GM12865 (cell line): ENCODE data around the gene LRP1.
A peak's percentile ranks its signal among the peaks of the same experiment; 100 is the strongest.

Source experiments
- DNase-seq: peaks from one replicate; pipeline ENCODE4 v3.0.0; 2010; ENCODE audit warnings: low read depth
- H3K4me3 ChIP-seq: 2 replicates; pipeline ENCODE4 v1.5.1; 2011; ENCODE audit warnings: mild to moderate bottlenecking, low read depth, low read length, control low read depth
- TF ChIP-seq, protein P1 (sequence below): IDR thresholded peaks from 2 replicates; pipeline ENCODE4 v1.5.1; 2011; ENCODE audit warnings: low read length, control low read depth, low read depth, inconsistent platforms; ENCODE audit not compliant: insufficient read depth; ENCODE audit errors: missing control alignments

LRP1 gene

DNA sequence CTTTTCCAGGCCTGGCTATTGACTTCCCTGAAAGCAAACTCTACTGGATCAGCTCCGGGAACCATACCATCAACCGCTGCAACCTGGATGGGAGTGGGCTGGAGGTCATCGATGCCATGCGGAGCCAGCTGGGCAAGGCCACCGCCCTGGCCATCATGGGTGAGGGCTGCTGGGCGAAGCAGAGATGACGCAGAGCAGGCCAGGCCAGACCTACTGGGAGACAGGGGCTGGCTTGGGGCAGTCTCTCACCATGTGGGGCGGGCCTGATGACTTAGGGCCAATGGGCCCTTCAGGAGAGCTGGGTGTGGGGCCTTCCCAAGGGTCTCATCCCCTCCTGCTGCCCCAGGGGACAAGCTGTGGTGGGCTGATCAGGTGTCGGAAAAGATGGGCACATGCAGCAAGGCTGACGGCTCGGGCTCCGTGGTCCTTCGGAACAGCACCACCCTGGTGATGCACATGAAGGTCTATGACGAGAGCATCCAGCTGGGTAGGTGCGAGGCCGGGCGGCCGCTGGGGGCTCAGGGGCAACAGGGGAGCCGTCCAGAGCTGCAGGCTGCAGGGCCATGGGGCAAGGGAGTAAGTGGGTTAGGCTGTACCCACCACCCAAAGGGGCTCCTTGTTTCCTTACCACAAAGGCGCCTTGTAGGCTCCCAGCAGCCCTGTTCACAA is 52.2 kb downstream of the LRP1 start:
- DNase-seq: no peak
- TF ChIP-seq, protein P1, sequence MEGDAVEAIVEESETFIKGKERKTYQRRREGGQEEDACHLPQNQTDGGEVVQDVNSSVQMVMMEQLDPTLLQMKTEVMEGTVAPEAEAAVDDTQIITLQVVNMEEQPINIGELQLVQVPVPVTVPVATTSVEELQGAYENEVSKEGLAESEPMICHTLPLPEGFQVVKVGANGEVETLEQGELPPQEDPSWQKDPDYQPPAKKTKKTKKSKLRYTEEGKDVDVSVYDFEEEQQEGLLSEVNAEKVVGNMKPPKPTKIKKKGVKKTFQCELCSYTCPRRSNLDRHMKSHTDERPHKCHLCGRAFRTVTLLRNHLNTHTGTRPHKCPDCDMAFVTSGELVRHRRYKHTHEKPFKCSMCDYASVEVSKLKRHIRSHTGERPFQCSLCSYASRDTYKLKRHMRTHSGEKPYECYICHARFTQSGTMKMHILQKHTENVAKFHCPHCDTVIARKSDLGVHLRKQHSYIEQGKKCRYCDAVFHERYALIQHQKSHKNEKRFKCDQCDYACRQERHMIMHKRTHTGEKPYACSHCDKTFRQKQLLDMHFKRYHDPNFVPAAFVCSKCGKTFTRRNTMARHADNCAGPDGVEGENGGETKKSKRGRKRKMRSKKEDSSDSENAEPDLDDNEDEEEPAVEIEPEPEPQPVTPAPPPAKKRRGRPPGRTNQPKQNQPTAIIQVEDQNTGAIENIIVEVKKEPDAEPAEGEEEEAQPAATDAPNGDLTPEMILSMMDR: no peak
- no peak overlapping the region for H3K4me3 ChIP-seq

DNA sequence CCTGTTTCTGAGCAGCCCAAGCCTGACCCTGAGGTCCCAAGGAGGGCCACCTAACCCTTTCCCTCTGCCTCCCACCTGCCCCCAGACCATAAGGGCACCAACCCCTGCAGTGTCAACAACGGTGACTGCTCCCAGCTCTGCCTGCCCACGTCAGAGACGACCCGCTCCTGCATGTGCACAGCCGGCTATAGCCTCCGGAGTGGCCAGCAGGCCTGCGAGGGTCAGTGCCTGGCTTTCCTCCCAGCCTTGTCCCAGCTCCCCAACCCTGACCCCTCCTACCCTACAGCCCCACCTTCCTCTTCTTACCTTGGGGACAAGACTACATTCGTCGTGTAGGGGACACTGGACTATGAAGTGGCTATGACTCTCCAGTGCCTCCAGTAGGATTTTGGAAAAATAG is 52.8 kb downstream of the LRP1 start:
- no peak for DNase-seq
- TF ChIP-seq, protein P1: no peak
- no peak overlapping the region for H3K4me3 ChIP-seq

DNA sequence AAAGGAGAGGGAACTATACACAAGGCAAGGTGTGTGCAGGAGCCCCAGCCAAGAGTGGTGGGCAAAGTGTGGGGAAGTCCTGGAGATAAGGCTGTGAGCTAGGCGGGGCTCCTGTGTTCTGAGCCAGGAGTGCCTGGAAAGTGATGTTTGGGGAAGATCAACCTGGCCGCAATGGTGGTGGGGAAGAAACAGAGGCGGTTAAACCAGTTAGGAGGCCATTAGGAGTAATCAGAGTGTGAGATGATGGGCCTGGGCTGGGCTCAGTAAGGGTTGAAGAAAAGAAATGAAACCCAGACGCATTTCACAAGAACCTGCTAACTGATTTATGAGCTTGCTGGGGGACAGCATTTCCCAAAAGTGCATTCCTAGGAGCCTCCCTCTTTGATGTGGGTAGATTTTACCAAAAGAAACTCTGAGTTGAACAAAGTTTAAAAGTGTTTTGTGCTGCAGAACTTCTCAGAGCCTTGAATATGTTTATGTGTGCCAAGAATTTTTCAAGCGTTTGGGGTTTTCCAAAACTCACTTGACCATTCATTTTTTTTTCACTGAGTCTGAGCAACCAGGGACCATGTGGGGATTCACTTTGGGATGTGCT is 53.4 kb downstream of the LRP1 start:
- DNase-seq: no peak
- TF ChIP-seq, protein P1: no peak
- no peak overlapping the region for H3K4me3 ChIP-seq

DNA sequence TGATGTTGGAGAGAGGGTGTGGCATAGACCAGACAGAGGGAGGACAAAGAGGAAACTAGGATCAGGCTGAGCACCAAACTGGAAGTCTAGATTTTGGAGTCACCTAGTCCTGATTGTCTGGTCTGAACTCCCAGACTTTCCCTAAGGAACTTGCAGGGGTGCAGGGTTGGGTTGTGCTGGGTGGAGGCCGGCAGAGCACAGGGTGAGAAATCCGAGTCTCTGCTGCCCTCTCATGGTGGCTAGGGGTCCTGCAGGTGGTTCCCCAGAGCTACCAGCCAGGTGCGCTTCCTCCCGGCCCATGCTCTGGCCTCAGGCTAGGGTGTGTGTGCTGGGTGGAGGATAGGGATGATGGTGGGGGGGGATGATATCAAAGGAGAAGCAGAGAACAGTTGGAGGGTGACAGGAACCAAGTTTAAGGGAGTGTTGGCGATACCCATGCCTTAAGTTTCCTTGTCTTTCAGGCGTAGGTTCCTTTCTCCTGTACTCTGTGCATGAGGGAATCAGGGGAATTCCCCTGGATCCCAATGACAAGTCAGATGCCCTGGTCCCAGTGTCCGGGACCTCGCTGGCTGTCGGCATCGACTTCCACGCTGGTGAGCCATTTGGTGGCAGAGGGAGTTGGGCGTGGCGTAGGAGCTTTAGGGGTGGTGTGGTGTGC is 54.8 kb downstream of the LRP1 start:
- TF ChIP-seq, protein P1: peak; percentile 96
- no peak overlapping the region for H3K4me3 ChIP-seq
- peak; percentile 77 for DNase-seq

DNA sequence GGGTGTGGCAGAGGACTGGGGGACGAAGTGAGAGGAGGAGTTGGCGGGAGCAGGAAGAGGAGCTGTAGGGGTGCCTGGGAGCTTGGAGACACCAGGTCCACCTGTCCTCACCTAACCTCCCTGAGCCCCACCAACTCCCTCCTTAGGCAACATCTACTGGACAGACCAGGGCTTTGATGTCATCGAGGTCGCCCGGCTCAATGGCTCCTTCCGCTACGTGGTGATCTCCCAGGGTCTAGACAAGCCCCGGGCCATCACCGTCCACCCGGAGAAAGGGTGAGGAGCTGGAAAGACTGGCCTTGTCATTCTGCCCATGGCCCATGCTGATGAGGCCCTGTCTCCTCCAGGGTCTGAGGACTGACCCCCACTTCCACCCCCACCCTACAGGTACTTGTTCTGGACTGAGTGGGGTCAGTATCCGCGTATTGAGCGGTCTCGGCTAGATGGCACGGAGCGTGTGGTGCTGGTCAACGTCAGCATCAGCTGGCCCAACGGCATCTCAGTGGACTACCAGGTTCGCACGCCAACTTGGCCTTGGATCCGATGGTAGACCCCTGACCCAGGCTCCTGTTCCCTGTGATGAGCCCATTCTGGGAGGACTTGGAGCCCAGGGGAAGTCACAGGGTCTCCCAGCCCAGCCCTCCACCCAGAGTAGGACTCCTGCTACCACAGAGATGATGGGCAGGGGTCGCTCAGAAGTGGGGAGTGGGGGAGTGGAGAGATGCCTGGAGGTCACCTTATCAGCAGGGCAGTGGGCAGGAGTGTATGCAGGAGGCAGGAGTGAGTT is 55.8 kb downstream of the LRP1 start:
- no peak overlapping the region for H3K4me3 ChIP-seq
- TF ChIP-seq, protein P1: no peak
- no peak for DNase-seq

DNA sequence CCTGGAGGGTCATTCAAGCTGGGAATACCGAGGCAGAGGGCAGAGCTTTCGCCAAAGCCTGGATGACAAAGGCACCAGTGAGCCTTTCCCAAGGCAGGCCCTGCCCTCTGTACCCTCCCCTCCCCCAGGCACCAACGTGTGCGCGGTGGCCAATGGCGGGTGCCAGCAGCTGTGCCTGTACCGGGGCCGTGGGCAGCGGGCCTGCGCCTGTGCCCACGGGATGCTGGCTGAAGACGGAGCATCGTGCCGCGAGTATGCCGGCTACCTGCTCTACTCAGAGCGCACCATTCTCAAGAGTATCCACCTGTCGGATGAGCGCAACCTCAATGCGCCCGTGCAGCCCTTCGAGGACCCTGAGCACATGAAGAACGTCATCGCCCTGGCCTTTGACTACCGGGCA is 57.1 kb downstream of the LRP1 start:
- TF ChIP-seq, protein P1: no peak
- no peak for DNase-seq
- H3K4me3 ChIP-seq: no peak overlapping the region
